Upper lobe of left lung (tissue), 6 donors: ENCODE results near the gene APOE. TPM values are rescaled to one million over a fixed set of nuclear protein-coding genes. Genes with fewer than 3 reads are reported as not detected.

Source experiments
- ATAC-seq, 2 donors: fragments of 200-7000 bp; cut with Tn5 transposase; one replicate each; pipeline ENCODE4 v1.9.1; 2022; ENCODE audit warnings: mild to moderate bottlenecking in 2 of 2, moderate library complexity in 2 of 2; ENCODE audit not compliant: low FRiP score in 2 of 2
- DNase-seq, 2 donors: peaks; one replicate each; pipeline ENCODE4 v3.0.0-alpha.2; 2019 to 2020
- H3K27ac ChIP-seq, 4 donors: fragments of 200-600 bp; sonication (generic); one replicate each; pipeline ENCODE4 v1.5.1; 2016 to 2019
- H3K27me3 ChIP-seq, 4 donors: fragments of 200-600 bp; sonication (generic); one replicate each; pipeline ENCODE4 v1.5.1; 2017 to 2019
- H3K36me3 ChIP-seq, 4 donors: fragments of 200-600 bp; sonication (generic); one replicate each; pipeline ENCODE4 v1.5.1; 2016 to 2019
- H3K4me1 ChIP-seq, 4 donors: fragments of 200-600 bp; sonication (generic); one replicate each; pipeline ENCODE4 v1.5.1; 2018 to 2019
- H3K4me3 ChIP-seq, 4 donors: fragments of 200-600 bp; sonication (generic); one replicate each; pipeline ENCODE4 v1.5.1; 2017 to 2019; ENCODE audit warnings: mild to moderate bottlenecking in 2 of 4, moderate library complexity in 1 of 4
- H3K9me3 ChIP-seq, 4 donors: fragments of 200-600 bp; sonication (generic); one replicate each; pipeline ENCODE4 v1.5.1; 2018 to 2019
- CTCF ChIP-seq, 6 experiments: fragments of 450-650 bp in 4 of 6; fragments of 200-600 bp in 2 of 6; sonication (generic) in 2 of 6; IDR thresholded peaks; one replicate each; pipeline ENCODE4 v1.5.1; 2016 to 2019; ENCODE audit warnings: antibody characterized with exemption in 6 of 6
- EP300 ChIP-seq, 4 donors: sonication (generic); formaldehyde crosslinking; IDR thresholded peaks; one replicate each; pipeline ENCODE4 v1.5.1; 2017; ENCODE audit warnings: antibody characterized with exemption in 4 of 4, control low read depth in 2 of 4
- POLR2A ChIP-seq, 4 donors: fragments of 450-650 bp; IDR thresholded peaks; one replicate each; pipeline ENCODE4 v1.5.1; 2016 to 2017; ENCODE audit warnings: antibody characterized with exemption in 4 of 4, mild to moderate bottlenecking in 2 of 4
- POLR2AphosphoS5 ChIP-seq, 2 donors: sonication (generic); formaldehyde crosslinking; IDR thresholded peaks; one replicate each; pipeline ENCODE4 v1.5.1; 2017; ENCODE audit warnings: antibody characterized with exemption in 2 of 2
- WGBS, 2 donors: methylation state at CpG; one replicate each; pipeline ENCODE4 v1.1.5; 2017 to 2018; 5-methylcytosine and 5-hydroxymethylcytosine counted together
- total RNA-seq, 6 donors: library from RNA; depleted of rRNA in 4 of 6; stranded (reverse); fragments of >200 nt in 4 of 6; gene quantifications; one replicate each; pipeline versions ENCODE4 v1.1.0 to v1.2.1, GENCODE V29; 2016 to 2021
- donor health status: DM: no; HTN: no; CAD: no; lungs with moderate emphysema.
- donor health status: DM: no; HTN: yes; CAD: no; lungs with severe emphysema.

The APOE gene
- total RNA-seq, 6 donors from 2014 or later = 256 to 1,773 (median 644) TPM

- no peak overlapping the region for H3K4me3 ChIP-seq
- no peak overlapping the region for H3K27ac ChIP-seq
- H3K4me1 ChIP-seq = peaks cover 12 to 23% (median 19%) of the 10 kb centered on the region in 4 donors
- no peaks in the 10 kb centered on the region for H3K36me3 ChIP-seq
- 88 to 89% methylated on average over 7 of the region's 7 CpGs for WGBS, 2 donors
- no peak for TF ChIP-seq CTCF (IDR thresholded peaks at IDR 0.05)
- DNase-seq (no peak), ATAC-seq (no peak)
- no peaks in the 10 kb centered on the region for H3K27me3 ChIP-seq
- H3K9me3 ChIP-seq = no peaks in the 10 kb centered on the region
Measured at GRCh38 chr19:44930088-44930487, 24.5 kb downstream of the APOE start.

- no peak overlapping the region for H3K27ac ChIP-seq
- peaks cover 3 to 14% (median 7%) of the 10 kb centered on the region in 4 donors for H3K4me1 ChIP-seq
- no peak for ATAC-seq
- no peaks in the 10 kb centered on the region for H3K36me3 ChIP-seq
- no peaks in the 10 kb centered on the region for H3K9me3 ChIP-seq
- no peak overlapping the region for H3K4me3 ChIP-seq
- DNase-seq = no peak
- no peaks in the 10 kb centered on the region for H3K27me3 ChIP-seq
- TF ChIP-seq EP300 (IDR thresholded peaks at IDR 0.05) (no peak), POLR2AphosphoS5 (IDR thresholded peaks at IDR 0.05) (no peak), POLR2A (IDR thresholded peaks at IDR 0.05) (no peak), CTCF (IDR thresholded peaks at IDR 0.05) (no peak)
- WGBS, 2 donors = 78 to 96% methylated on average over 4 of the region's 4 CpGs
Measured at GRCh38 chr19:44931541-44931940, 25.9 kb downstream of the APOE start.

GRCh38 chr19:44939668-44940067, 34.1 kb downstream of the APOE start:
- no peaks in the 10 kb centered on the region for H3K9me3 ChIP-seq
- H3K27me3 ChIP-seq = no peaks in the 10 kb centered on the region
- no peak for ATAC-seq
- H3K4me3 ChIP-seq = no peak overlapping the region
- TF ChIP-seq POLR2A (IDR thresholded peaks at IDR 0.05) (no peak), EP300 (IDR thresholded peaks at IDR 0.05) (no peak), POLR2AphosphoS5 (IDR thresholded peaks at IDR 0.05) (no peak)
- no peaks in the 10 kb centered on the region for H3K4me1 ChIP-seq
- WGBS, 2 donors = 52 to 88% methylated on average over 5 of the region's 5 CpGs
- no peaks in the 10 kb centered on the region for H3K36me3 ChIP-seq
- no peak for DNase-seq
- no peak overlapping the region for H3K27ac ChIP-seq

GRCh38 chr19:44942067-44942571, 36.5 kb downstream of the APOE start, which contains the start of gene APOC4:
TSS of gene APOC4 (plus strand) at chr19:44942237. CDS start at chr19:44942278, 41 bp downstream.
- ATAC-seq = no peak
- no peak within 1 kb of the TSS for H3K4me3 ChIP-seq
- TF ChIP-seq CTCF (IDR thresholded peaks at IDR 0.05) (no peak), POLR2AphosphoS5 (IDR thresholded peaks at IDR 0.05) (no peak), EP300 (IDR thresholded peaks at IDR 0.05) (no peak)
- no peaks in the 10 kb centered on the region for H3K4me1 ChIP-seq
- 85 to 88% methylated on average over 8 to 14 of the region's 14 CpGs for WGBS, 2 donors
- peak in 1 of 2 donors; percentile 56 for DNase-seq
- no peaks in the 10 kb centered on the region for H3K36me3 ChIP-seq
- no peak within 1 kb of the TSS for H3K27ac ChIP-seq
- H3K27me3 ChIP-seq = no peaks in the 10 kb centered on the region
- no peaks in the 10 kb centered on the region for H3K9me3 ChIP-seq

- no peaks in the 10 kb centered on the region for H3K4me1 ChIP-seq
- ATAC-seq = peak; percentile 70 to 82
- H3K9me3 ChIP-seq = no peaks in the 10 kb centered on the region
- 49 to 76% methylated on average over 10 of the region's 10 CpGs for WGBS, 2 donors
- H3K27me3 ChIP-seq = no peaks in the 10 kb centered on the region
- H3K36me3 ChIP-seq = no peaks in the 10 kb centered on the region
- TF ChIP-seq CTCF (IDR thresholded peaks at IDR 0.05) (peak in 1 of 6 experiments; percentile 14), EP300 (IDR thresholded peaks at IDR 0.05) (no peak), POLR2A (IDR thresholded peaks at IDR 0.05) (peak in 1 of 4 donors; percentile 54)
- H3K4me3 ChIP-seq = no peak overlapping the region
- DNase-seq = peak; percentile 58 to 81
- H3K27ac ChIP-seq = peak overlapping the region in 2 of 4 donors; percentile 9 to 66
Measured at GRCh38 chr19:44943801-44944249, 38.2 kb downstream of the APOE start.
